ENCODE measurements around the gene TRAK2.

Gene TRAK2

GRCh38 chr2:201366146-201366545, 85.1 kb downstream of the TRAK2 start:
- TF ChIP-seq HDGF (IDR thresholded peaks at IDR 0.05; ENCODE audit: borderline replicate concordance), result no peak
- no peak for TF ChIP-seq BHLHE40 (IDR thresholded peaks at IDR 0.05; ENCODE audit: borderline replicate concordance)
- no peak for TF ChIP-seq ELF4 (IDR thresholded peaks at IDR 0.05)
- no peak for TF ChIP-seq FOXA1 (IDR thresholded peaks at IDR 0.05)
- no peak for TF ChIP-seq PKNOX1 (IDR thresholded peaks at IDR 0.05)
- TF ChIP-seq TARDBP (IDR thresholded peaks at IDR 0.05), result no peak
- no peak for TF ChIP-seq ZNF384 (IDR thresholded peaks at IDR 0.05)
- TF ChIP-seq NFRKB (IDR thresholded peaks at IDR 0.05), result no peak
- no peak for TF ChIP-seq FOXM1 (IDR thresholded peaks at IDR 0.05; ENCODE audit: borderline replicate concordance)
- no peak for TF ChIP-seq SUZ12 (IDR thresholded peaks at IDR 0.05)
- no peak for TF ChIP-seq FOXK2 (IDR thresholded peaks at IDR 0.05)
- no peak for TF ChIP-seq CTBP1 (IDR thresholded peaks at IDR 0.05; ENCODE audit: borderline replicate concordance)
- no peak for TF ChIP-seq ARNT (IDR thresholded peaks at IDR 0.05)
- no peak for TF ChIP-seq SP1 (IDR thresholded peaks at IDR 0.05)
- TF ChIP-seq L3MBTL2 (conservative IDR thresholded peaks at IDR 0.05), result no peak
- ChIA-PET CTCF (no interaction called here), POLR2A (no interaction called here)
- DNase-seq (ENCODE audit: extremely low spot score), result no peak

- CTCF ChIA-PET, result interaction anchor here (0.7 to 2.4 kb wide), 3 partner anchors 10 to 883 kb away, joined by 3 to 12 read pairs (median 3); no protein-coding TSS in a partner anchor
- TF ChIP-seq BHLHE40 (IDR thresholded peaks at IDR 0.05; ENCODE audit: borderline replicate concordance) (no peak), FOXM1 (IDR thresholded peaks at IDR 0.05; ENCODE audit: borderline replicate concordance) (no peak), FOXA1 (IDR thresholded peaks at IDR 0.05) (no peak), L3MBTL2 (conservative IDR thresholded peaks at IDR 0.05) (no peak), TARDBP (IDR thresholded peaks at IDR 0.05) (no peak), ARNT (IDR thresholded peaks at IDR 0.05) (no peak)
- DNase-seq (ENCODE audit: extremely low spot score), result peak; percentile 28
- POLR2A ChIA-PET, result no interaction called here
Measured at GRCh38 chr2:201363857-201364560, 87.2 kb downstream of the TRAK2 start.

- no peak for DNase-seq (ENCODE audit: extremely low spot score)
- CTCF ChIA-PET, result interaction anchor here (0.5 to 2.4 kb wide), 2 partner anchors 15 to 130 kb away, joined by 3 to 12 read pairs; no protein-coding TSS in a partner anchor
- no peak for TF ChIP-seq ZNF384 (IDR thresholded peaks at IDR 0.05)
- no peak for TF ChIP-seq ARNT (IDR thresholded peaks at IDR 0.05)
- TF ChIP-seq FOXM1 (IDR thresholded peaks at IDR 0.05; ENCODE audit: borderline replicate concordance), result no peak
- TF ChIP-seq SP1 (IDR thresholded peaks at IDR 0.05), result no peak
- TF ChIP-seq BHLHE40 (IDR thresholded peaks at IDR 0.05; ENCODE audit: borderline replicate concordance), result no peak
- no peak for TF ChIP-seq TARDBP (IDR thresholded peaks at IDR 0.05)
- no peak for TF ChIP-seq ELF4 (IDR thresholded peaks at IDR 0.05)
- TF ChIP-seq NFRKB (IDR thresholded peaks at IDR 0.05), result no peak
- TF ChIP-seq HDGF (IDR thresholded peaks at IDR 0.05; ENCODE audit: borderline replicate concordance), result no peak
- TF ChIP-seq PKNOX1 (IDR thresholded peaks at IDR 0.05), result no peak
- no peak for TF ChIP-seq SUZ12 (IDR thresholded peaks at IDR 0.05)
- TF ChIP-seq FOXK2 (IDR thresholded peaks at IDR 0.05), result no peak
- TF ChIP-seq FOXA1 (IDR thresholded peaks at IDR 0.05), result no peak
- POLR2A ChIA-PET, result no interaction called here
Measured at GRCh38 chr2:201362396-201362795, 88.9 kb downstream of the TRAK2 start.

- no peak for TF ChIP-seq PKNOX1 (IDR thresholded peaks at IDR 0.05)
- DNase-seq (ENCODE audit: extremely low spot score), result no peak
- ChIA-PET POLR2A (no interaction called here), CTCF (no interaction called here)
Measured at GRCh38 chr2:201361078-201361733, 90.1 kb downstream of the TRAK2 start.

- ChIA-PET CTCF (interaction anchor here (0.6 kb wide), 1 partner anchor 553 kb away, joined by 5 read pairs; no protein-coding TSS in a partner anchor), POLR2A (interaction anchor here (0.6 kb wide), 1 partner anchor 54 kb away, joined by 3 read pairs; no protein-coding TSS in a partner anchor)
- TF ChIP-seq HDGF (IDR thresholded peaks at IDR 0.05; ENCODE audit: borderline replicate concordance) (no peak), L3MBTL2 (conservative IDR thresholded peaks at IDR 0.05) (no peak), NFRKB (IDR thresholded peaks at IDR 0.05) (no peak), TARDBP (IDR thresholded peaks at IDR 0.05) (no peak), ELF4 (IDR thresholded peaks at IDR 0.05) (no peak), FOXK2 (IDR thresholded peaks at IDR 0.05) (no peak), SUZ12 (IDR thresholded peaks at IDR 0.05) (no peak), FOXM1 (IDR thresholded peaks at IDR 0.05; ENCODE audit: borderline replicate concordance) (no peak), BHLHE40 (IDR thresholded peaks at IDR 0.05; ENCODE audit: borderline replicate concordance) (no peak), CTBP1 (IDR thresholded peaks at IDR 0.05; ENCODE audit: borderline replicate concordance) (no peak), ZNF384 (IDR thresholded peaks at IDR 0.05) (no peak), PKNOX1 (IDR thresholded peaks at IDR 0.05) (no peak), FOXA1 (IDR thresholded peaks at IDR 0.05) (no peak), ARNT (IDR thresholded peaks at IDR 0.05) (no peak)
- DNase-seq (ENCODE audit: extremely low spot score), result no peak
Measured at GRCh38 chr2:201360256-201360655, 91.0 kb downstream of the TRAK2 start.

- no peak for DNase-seq (ENCODE audit: extremely low spot score)
- CTCF ChIA-PET, result no interaction called here
- TF ChIP-seq FOXA1 (IDR thresholded peaks at IDR 0.05) (no peak), L3MBTL2 (conservative IDR thresholded peaks at IDR 0.05) (no peak), FOXM1 (IDR thresholded peaks at IDR 0.05; ENCODE audit: borderline replicate concordance) (no peak), BHLHE40 (IDR thresholded peaks at IDR 0.05; ENCODE audit: borderline replicate concordance) (no peak), NFRKB (IDR thresholded peaks at IDR 0.05) (no peak), SP1 (IDR thresholded peaks at IDR 0.05) (no peak), HDGF (IDR thresholded peaks at IDR 0.05; ENCODE audit: borderline replicate concordance) (no peak), ZNF384 (IDR thresholded peaks at IDR 0.05) (no peak), PKNOX1 (IDR thresholded peaks at IDR 0.05) (no peak), CTBP1 (IDR thresholded peaks at IDR 0.05; ENCODE audit: borderline replicate concordance) (no peak), FOXK2 (IDR thresholded peaks at IDR 0.05) (no peak), TARDBP (IDR thresholded peaks at IDR 0.05) (no peak), ELF4 (IDR thresholded peaks at IDR 0.05) (no peak), LEF1 (IDR thresholded peaks at IDR 0.05; ENCODE audit: borderline replicate concordance) (no peak), SUZ12 (IDR thresholded peaks at IDR 0.05) (no peak), ARNT (IDR thresholded peaks at IDR 0.05) (no peak)
- POLR2A ChIA-PET, result no interaction called here
Measured at GRCh38 chr2:201358684-201359083, 92.6 kb downstream of the TRAK2 start.

All from HEK293T (cell line).